DMS 273 treated with DMSO at 0.1 percent for 48 hours (cell line): Measurements from ENCODE around the gene EIF4B.
"Not testable (repeated sequence)": the region's sequence is repeated elsewhere in the genome, so short reads cannot be mapped to it uniquely, and the experiment has no call there.

ENCODE experiments used
- DNase-seq: peaks from one replicate; lab custom pipeline; 2025; lab: John Stamatoyannopoulos, UW

The EIF4B gene, protein sequence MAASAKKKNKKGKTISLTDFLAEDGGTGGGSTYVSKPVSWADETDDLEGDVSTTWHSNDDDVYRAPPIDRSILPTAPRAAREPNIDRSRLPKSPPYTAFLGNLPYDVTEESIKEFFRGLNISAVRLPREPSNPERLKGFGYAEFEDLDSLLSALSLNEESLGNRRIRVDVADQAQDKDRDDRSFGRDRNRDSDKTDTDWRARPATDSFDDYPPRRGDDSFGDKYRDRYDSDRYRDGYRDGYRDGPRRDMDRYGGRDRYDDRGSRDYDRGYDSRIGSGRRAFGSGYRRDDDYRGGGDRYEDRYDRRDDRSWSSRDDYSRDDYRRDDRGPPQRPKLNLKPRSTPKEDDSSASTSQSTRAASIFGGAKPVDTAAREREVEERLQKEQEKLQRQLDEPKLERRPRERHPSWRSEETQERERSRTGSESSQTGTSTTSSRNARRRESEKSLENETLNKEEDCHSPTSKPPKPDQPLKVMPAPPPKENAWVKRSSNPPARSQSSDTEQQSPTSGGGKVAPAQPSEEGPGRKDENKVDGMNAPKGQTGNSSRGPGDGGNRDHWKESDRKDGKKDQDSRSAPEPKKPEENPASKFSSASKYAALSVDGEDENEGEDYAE

DNA sequence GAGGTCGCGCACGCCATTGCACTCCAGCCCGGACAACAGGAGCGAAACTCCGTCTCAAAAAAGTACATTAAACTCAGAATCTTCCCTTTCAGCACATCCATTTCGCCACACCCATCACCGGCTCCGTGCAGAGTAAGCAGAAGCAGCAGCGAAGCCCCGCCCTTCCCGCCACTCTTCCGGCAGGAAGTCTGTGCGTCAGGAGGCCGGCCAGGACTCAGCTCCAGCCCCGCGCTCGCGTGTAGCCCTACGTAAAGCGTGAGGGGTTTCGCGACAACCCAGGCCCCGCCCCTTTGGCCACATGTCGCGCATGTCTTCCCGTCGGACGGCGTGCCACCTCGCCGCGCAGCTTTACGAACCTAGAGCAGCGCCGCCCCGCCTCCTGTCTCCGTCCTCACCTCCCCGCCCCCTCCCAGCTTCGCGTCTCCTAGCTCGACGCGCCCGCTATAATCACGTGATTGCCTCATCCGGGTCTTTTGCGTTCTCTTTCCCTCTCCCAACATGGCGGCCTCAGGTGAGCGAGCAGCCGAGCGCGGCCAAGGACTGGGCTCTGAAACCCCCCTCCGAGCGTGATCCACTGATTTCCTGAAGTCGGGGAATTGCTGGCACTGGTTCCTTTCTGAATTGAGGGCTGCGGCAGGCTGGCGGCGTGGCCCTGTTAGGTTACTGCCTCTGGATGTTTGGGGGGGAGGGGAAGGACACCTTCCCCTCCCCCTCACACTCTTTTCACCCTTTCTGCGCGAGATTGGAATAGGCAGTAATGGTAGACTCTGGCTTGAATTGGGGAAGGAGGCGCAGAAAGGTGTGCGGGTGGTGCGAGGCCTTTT, at the start of gene EIF4B:
Gene EIF4B, plus strand, starts transcription at position 471 of the 824 bp plus-strand sequence. Its CDS starts 28 bp downstream, at position 499.
- DNase-seq, result peak; percentile 95

DNA sequence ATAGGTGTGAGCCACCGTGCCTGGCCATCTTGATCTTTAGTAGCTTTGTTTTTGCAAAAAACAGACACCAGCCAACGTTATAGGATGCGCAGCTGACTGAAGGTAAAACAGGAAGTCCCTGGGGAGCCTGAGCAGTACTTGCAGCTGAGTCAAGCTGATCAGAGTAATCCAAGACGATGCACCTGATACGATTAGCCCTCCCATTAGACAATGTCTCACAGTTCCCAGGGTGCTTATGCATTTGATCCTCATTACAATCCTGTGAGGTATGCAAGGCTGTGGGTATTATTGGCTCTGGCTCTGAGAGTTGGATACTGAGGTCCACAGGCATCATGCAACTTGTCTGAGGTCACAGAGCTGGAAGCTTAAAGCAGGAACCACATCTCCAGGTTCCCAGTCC, 49.3 kb upstream of the EIF4B start:
- DNase-seq, result no peak

DNA sequence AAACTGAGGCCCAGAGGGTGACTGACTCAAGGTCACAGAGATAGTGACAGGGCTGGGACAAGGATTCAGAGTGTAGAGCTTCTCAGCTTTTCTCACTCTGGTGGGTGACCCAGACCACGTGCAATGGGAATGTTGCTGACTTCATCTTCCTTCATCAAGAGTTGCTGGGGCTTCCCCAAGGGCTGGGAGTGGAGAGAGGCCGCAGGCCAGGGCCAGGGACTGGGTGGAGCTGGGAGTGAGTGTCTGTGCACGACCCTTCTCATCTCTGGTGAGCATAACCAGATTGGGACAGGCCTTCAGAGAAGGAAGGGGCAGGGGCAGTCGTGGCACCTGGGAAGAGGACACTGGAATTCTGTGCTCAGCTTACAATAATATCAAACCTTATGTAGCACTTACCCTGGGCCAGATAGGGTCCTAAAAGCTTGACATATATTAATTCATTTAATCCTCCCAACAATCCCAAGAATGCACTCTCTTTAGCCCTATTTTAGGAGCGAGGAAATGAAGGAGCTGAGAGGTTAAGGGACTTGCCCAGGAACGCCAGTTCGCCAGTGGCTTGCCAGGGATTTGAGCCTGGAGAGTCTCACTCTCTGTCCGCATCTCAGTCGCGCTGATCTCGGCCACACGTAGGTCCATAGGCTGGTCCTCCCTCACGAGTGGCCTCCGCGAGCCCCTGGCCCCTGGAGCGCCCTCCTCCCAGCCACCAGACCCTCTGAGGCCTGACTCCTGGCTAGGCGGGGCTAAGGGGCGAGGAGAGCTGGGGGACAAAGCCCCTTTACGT, 41.5 kb upstream of the EIF4B start:
- no peak for DNase-seq

DNA sequence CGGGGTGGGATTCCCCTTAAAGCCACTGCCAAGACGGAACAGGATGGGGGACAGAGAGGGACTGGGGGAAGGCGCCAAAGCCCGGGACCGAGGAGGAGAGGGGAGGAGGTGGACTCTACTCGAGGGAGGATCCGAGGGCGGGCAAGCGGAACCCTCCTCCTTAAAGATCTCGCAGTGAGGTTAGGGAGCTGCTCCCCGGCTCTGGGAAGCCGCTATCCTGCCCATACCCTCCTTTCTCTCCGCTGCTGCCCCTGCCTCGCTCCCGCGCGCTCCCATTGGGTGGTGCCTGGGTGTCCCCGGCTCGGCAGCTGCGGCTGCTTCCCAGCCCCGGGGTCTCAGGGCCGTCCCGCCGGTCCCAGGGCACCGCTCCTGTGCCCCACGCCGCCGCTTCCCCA, 40.9 kb upstream of the EIF4B start:
- DNase-seq, result no peak

DNA sequence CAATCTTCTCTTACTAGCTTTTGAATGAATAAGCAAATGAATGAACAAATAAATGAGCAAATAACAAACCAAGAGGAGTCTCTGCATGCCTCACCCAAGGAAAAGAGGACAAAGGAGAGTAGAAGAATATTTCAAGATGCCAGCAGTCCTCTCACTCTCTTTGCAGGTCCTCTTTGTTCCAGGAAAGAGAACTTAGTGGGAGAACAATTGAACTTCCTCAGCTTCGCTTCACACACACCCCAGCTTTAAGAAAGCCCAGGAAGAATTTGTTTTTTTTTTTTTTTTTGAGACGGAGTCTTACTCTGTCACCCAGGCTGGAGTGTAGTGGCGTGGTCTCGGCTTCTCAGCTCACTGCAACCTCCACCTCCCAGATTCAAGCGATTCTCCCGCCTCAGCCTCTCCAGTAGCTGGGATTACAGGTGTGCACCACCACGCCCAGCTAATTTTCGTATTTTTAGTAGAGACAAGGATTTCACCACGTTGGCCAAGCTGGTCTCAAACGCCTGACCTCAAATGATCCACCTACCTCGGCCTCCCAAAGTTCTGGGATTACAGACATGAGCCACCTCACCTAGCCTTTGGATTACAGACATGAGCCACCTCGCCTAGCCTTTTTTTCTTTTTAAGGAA, 37.0 kb upstream of the EIF4B start:
- no peak for DNase-seq

DNA sequence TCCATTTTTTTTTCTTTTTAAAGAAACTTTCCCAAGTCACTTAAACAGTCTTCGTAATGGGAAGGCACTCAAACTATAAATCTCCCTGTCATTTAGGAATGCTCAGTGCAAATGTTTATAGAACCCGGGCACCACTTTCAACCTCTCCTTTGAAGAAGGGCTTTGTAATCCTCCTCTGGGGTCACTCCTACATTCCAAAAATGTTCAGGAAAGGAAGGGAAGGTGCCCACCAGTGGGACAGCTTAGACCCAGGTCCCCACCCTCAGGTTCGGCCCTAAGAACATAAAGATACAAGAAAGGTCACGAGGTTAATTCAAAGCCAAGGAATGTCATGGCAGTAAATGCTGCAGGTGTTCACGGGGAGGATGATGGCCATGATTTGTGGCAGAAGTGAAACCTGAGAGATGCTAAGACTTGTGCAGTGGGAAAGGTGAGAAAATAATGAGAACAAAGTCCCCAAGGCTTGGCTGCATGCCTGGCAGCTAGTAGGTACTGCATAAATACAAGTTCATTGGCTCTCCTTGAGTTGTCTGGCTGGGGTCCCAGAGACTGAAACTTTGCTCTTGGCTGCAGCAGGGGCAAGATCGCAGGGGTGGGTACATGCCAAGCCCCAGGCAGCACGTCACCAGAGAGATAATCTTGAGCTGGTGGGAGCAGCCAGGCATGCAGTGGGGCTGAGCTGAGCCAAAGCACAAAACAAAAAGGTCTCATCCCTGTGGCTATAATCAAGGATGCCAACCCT, 36.3 kb upstream of the EIF4B start:
- no peak for DNase-seq

DNA sequence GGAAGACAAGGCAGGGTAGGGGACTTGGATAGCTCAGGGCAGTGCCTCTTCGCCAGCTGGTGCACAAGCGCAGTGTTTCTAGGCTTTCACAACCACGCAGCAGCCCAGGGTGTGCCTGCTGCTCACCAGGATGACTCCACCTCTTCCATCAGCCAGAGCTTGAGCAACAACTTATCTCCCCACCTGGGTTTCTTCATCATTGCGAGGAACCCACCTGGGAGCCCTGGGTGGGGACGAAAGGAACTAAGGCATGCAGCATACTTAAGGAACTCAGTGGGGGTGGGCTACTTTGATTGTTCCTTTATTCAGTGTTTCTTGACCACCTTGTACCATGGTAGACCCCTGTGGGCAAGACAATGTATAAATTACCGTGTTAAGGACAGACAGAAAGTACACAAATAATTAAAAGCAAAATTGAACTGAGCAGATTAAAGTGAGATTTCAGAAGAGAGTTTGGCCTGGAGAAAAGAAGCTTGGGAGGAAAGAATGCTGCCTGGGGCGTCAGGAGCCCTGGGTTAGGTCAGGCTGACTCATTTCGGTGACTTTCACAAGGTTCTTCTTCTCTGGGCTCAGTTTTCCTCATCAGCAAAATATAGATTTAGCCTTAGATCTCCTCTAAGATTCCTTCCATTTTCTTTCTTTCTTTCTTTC, 34.5 kb upstream of the EIF4B start:
- no peak for DNase-seq

DNA sequence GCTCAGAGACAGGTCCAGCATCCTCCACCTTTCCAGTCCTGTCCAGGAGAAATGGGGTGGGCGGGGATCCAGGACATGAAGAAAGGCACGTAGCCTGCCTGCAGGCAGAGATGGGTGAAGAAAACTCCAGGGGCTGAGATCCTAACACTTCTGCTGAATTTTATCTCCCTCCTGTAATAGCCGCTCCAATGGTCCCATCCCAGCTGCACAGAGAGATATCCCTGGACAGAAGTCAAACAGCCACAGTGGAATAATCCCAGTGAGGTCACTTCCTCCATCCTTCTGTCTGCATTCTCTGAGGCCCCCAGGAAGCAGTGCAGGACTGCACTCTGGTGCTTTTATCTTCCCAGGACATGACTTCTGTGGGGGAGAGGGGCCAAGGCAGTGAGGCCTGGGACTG, 31.1 kb upstream of the EIF4B start:
- DNase-seq, result no peak

DNA sequence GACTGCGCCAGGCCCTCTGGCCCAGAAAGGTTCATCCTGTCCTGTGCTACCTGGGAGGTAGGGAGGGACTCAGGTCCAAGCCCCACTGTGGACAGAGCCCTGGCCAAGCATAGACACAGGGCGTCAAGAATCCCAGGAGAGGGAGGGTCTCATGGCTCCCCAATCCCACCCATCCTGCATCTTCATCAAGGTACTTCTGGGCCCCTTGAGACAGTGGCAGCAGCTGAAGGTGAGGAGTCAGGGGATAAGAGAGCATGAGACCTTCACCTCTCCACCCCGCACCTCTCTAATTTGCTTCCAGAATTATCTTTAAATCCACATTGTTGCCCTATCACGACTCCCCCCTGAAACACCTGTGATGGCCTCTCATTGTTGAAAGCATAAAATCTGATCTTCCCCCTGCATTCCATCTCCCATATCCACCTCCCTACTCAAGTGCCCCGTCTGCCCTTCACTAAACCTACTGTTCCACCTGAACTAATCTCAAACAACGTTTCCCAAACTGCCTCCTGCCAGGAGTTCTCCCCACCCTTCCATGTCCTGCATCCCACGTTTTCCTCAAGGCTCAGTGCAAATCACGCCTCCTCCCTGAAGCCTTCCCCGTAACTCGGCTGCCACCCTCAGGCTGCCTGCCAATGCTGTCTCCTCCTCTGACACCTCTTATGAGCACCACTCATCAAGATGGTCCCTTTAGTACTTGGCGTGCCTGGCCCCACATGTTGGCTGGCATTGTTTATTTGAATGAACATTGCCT, 30.3 kb upstream of the EIF4B start:
- DNase-seq, result no peak

DNA sequence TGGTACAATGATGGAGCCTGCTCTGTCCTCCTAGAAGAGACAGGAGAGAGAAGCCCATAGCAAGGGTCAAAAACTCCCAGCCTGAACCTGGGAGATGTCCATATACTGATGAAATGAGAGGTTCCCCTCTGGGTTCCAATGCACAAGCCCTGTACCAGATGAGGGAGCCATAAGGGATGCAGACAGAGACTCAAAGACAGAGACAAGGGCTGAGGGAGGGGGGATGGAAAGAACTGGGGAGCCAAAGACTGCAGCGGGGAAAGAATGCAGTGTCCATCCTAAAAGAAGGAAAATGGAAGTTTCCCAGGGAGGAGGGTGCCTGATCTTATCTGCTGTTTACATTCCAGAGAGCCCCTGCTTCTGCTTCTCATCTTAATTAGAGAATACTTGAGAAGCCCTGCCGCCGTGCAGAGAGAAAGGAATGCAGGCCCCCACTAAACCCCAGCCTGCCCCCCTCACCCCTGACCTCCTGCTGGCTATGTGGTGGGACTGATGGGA, 29.6 kb upstream of the EIF4B start:
- no peak for DNase-seq

GRCh38 chr12:52977170-52977569, 29.1 kb upstream of the EIF4B start:
- no peak for DNase-seq

- DNase-seq, result no peak
Measured at GRCh38 chr12:52980096-52980649, 26.1 kb upstream of the EIF4B start.

- peak; percentile 71 for DNase-seq
Measured at GRCh38 chr12:52980650-52981423, 25.4 kb upstream of the EIF4B start.

- no peak for DNase-seq
Measured at GRCh38 chr12:52984136-52984535, 22.1 kb upstream of the EIF4B start.

DNA sequence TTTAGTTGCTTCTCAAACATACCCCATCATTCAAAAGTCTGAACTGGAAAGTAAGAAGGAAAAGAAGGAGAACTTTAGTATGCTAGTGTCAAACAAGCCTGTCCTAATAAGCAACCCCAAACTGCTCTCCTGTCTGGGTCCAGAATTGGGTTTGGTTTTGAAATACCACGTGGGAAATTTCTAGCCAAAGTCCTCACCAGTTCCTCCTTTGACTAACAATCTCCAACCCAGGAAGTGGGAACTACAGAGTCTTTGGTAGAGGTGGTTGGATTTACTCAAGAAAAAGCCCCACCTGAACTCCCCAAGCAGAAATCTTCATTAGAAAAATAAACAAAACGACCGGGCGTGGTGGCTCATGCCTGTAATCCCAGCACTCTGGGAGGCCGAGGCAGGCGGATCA, 17.4 kb upstream of the EIF4B start:
- no peak for DNase-seq

DNA sequence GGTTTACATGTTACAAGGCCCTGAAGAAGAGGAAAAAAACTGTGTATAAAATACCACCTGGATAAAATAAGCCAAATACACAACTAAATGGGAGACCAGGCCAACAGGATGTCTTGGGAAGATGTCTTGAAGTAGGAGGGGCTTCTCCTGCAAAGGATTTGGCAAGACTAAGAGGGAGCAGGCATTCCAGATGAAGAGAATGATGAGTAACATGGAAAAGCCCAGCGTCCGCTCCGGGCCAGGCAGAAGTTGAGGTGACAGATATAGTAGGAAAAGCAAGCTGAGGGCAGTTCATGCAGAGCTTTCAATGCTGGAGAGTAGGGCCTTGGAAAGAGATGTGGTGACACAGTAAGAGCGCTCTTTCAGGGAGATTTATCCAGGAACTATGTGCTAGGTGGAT, 16.1 kb upstream of the EIF4B start:
- no peak for DNase-seq

GRCh38 chr12:52992240-52992639, 14.0 kb upstream of the EIF4B start:
- DNase-seq, result not testable (repeated sequence)
